A549 (cell line): ENCODE data around the gene GPX7. TPM values are rescaled to one million over a fixed set of nuclear protein-coding genes. Genes with fewer than 3 reads are reported as not detected.

Experiments
- ATAC-seq, 2 experiments: fragments of 200-7000 bp in 1 of 2; fragments of >200 bp in 1 of 2; cut with Nextera tagmentation in 1 of 2; cut with Tn5 transposase in 1 of 2; 3 replicates each; pipeline versions ENCODE4 v1.8.0 to v1.9.1; 2018 to 2020; ENCODE audit warnings: mild to moderate bottlenecking in 1 of 2, moderate library complexity in 1 of 2
- CTCF ChIA-PET: fragments of 300-600 bp; sonication (Branson Sonifier 250); formaldehyde crosslinking; extraction: SDS; loops from one replicate; lab custom pipeline; 2021; ENCODE audit warnings: antibody characterized with exemption, inconsistent platforms; lab: Yijun Ruan, JAX
- POLR2A ChIA-PET: fragments of 350-600 bp; formaldehyde crosslinking; extraction: SDS; loops from one replicate; lab custom pipeline; 2021; ENCODE audit warnings: antibody characterized with exemption, inconsistent platforms; lab: Yijun Ruan, JAX
- DNase-seq, 2 experiments: peaks; one replicate each; pipeline versions ENCODE4 v3.0.0 to v3.0.0-alpha.2; 2011 to 2016; ENCODE audit warnings: low read depth in 1 of 2, low spot score in 1 of 2
- FAIRE-seq: peaks from 2 replicates; lab custom pipeline; 2011; peaks lifted over from hg19 to GRCh38; lab: Jason Lieb, UNC
- H3K27ac ChIP-seq, 2 experiments: fragments of >200 bp; sonication (Bioruptor Twin); formaldehyde crosslinking; 3 replicates each; pipeline ENCODE4 v1.5.1; 2016 to 2017
- H3K4me1 ChIP-seq: fragments of >200 bp; sonication (Bioruptor Twin); formaldehyde crosslinking; 3 replicates; pipeline ENCODE4 v1.6.1; 2016
- H3K4me2 ChIP-seq: fragments of >200 bp; sonication (Bioruptor Twin); formaldehyde crosslinking; 3 replicates; pipeline ENCODE4 v1.6.1; 2016
- H3K4me3 ChIP-seq: fragments of >200 bp; sonication (Bioruptor Twin); formaldehyde crosslinking; 3 replicates; pipeline ENCODE4 v1.5.1; 2016
- H3K9me3 ChIP-seq: fragments of >200 bp; sonication (Bioruptor Twin); formaldehyde crosslinking; 3 replicates; pipeline ENCODE4 v1.6.1; 2016
- BHLHE40 ChIP-seq: IDR thresholded peaks from 2 replicates; pipeline ENCODE4 v1.6.1; 2012; ENCODE audit warnings: low read depth, low read length, inconsistent platforms
- CHD2 ChIP-seq: fragments of 150-350 bp; IDR thresholded peaks from 2 replicates; pipeline ENCODE4 v1.6.1; 2014; ENCODE audit warnings: low read length; ENCODE audit not compliant: partially characterized antibody
- ESRRA ChIP-seq: fragments of 150-350 bp; IDR thresholded peaks from 2 replicates; pipeline ENCODE4 v1.6.1; 2014; ENCODE audit warnings: mild to moderate bottlenecking, low read length, borderline replicate concordance
- FOSB ChIP-seq: fragments of 250-450 bp; sonication (Bioruptor Pico); IDR thresholded peaks from 2 replicates; pipeline ENCODE4 v1.5.0; 2020; ENCODE audit warnings: mild to moderate bottlenecking, moderate library complexity
- GATA3 ChIP-seq: IDR thresholded peaks from 2 replicates; pipeline ENCODE4 v1.6.1; 2012; ENCODE audit warnings: borderline replicate concordance
- HEYL ChIP-seq: fragments of 250-450 bp; sonication (Bioruptor Pico); IDR thresholded peaks from 2 replicates; pipeline ENCODE4 v1.8.0; 2021; ENCODE audit warnings: mild to moderate bottlenecking, moderate library complexity
- HOXB13 ChIP-seq: fragments of 250-450 bp; sonication (Bioruptor Pico); IDR thresholded peaks from 2 replicates; pipeline ENCODE4 v1.5.0; 2020; ENCODE audit warnings: low read depth, mild to moderate bottlenecking, moderate library complexity
- KDM1A ChIP-seq: fragments of 200-600 bp; sonication (generic); IDR thresholded peaks from 2 replicates; pipeline ENCODE4 v1.6.1; 2016; ENCODE audit warnings: low read depth, mild to moderate bottlenecking
- MAFK ChIP-seq: fragments of 450-650 bp; IDR thresholded peaks from 2 replicates; pipeline ENCODE4 v1.6.1; 2014; ENCODE audit not compliant: partially characterized antibody
- MAZ ChIP-seq: fragments of 150-350 bp; IDR thresholded peaks from 2 replicates; pipeline ENCODE4 v1.6.1; 2014; ENCODE audit warnings: antibody characterized with exemption, low read depth, low read length, borderline replicate concordance
- POLR2A ChIP-seq: IDR thresholded peaks from 2 replicates; pipeline ENCODE4 v1.6.1; 2012; ENCODE audit warnings: mild to moderate bottlenecking, low read length
- POLR2AphosphoS2 ChIP-seq: conservative IDR thresholded peaks from 2 replicates; pipeline ENCODE4 v1.6.1; 2012; ENCODE audit warnings: low read length, improper control_type of control experiment, inconsistent platforms
- RAD21 ChIP-seq, 2 experiments: fragments of >200 bp in 1 of 2; sonication (Bioruptor Twin) in 1 of 2; formaldehyde crosslinking in 1 of 2; IDR thresholded peaks in 1 of 2; conservative IDR thresholded peaks in 1 of 2; 2 replicates in 1 of 2; 3 replicates in 1 of 2; pipeline ENCODE4 v1.6.1; 2012 to 2018; ENCODE audit warnings: inconsistent platforms in 1 of 2
- RARB ChIP-seq: fragments of 250-450 bp; sonication (Bioruptor Pico); IDR thresholded peaks from 2 replicates; pipeline ENCODE4 v1.8.0; 2021; ENCODE audit warnings: mild to moderate bottlenecking, moderate library complexity
- SMC3 ChIP-seq: fragments of >200 bp; sonication (Bioruptor Twin); formaldehyde crosslinking; IDR thresholded peaks from 3 replicates; pipeline ENCODE4 v1.6.1; 2018; ENCODE audit warnings: inconsistent platforms
- TP53 ChIP-seq: fragments of 250-450 bp; sonication (Bioruptor Pico); IDR thresholded peaks from 2 replicates; pipeline ENCODE4 v1.5.0; 2021; ENCODE audit warnings: mild to moderate bottlenecking, moderate library complexity
- WGBS: methylation state at CpG from one replicate; pipeline ENCODE4 v1.1.6; 2017; ENCODE audit errors: missing lambda C conversion rate; 5-methylcytosine and 5-hydroxymethylcytosine counted together
- polyA plus RNA-seq, 4 experiments: library from polyadenylated mRNA; depleted of rRNA in 3 of 4; stranded (reverse); fragments of >200 nt; fragmentation: RNase III in 1 of 4; extraction: RNeasy Plus Mini Kit Qiagen cat#74134 plus additional on column Dnase treatment in 1 of 4; gene quantifications; 2 replicates in 3 of 4; 3 replicates in 1 of 4; pipeline ENCODE4 v1.2.3, GENCODE V29; 2011 to 2017
- TF ChIP-seq, protein P1 (sequence below): fragments of >200 bp; sonication (Bioruptor Twin); formaldehyde crosslinking; IDR thresholded peaks from 3 replicates; pipeline ENCODE4 v1.6.1; 2016
- TF ChIP-seq, protein P2 (sequence below): fragments of >200 bp; sonication (Bioruptor Twin); formaldehyde crosslinking; IDR thresholded peaks from 2 replicates; pipeline ENCODE4 v1.6.1; 2016
- TF ChIP-seq, protein P3 (sequence below): fragments of 200-600 bp; sonication (generic); IDR thresholded peaks from 2 replicates; pipeline ENCODE4 v1.6.1; 2016; ENCODE audit warnings: antibody characterized with exemption, mild to moderate bottlenecking, moderate library complexity

The GPX7 gene
- polyA plus RNA-seq, 2 of the 4 experiments (the other 2 are of a cell fraction): not detected

DNA sequence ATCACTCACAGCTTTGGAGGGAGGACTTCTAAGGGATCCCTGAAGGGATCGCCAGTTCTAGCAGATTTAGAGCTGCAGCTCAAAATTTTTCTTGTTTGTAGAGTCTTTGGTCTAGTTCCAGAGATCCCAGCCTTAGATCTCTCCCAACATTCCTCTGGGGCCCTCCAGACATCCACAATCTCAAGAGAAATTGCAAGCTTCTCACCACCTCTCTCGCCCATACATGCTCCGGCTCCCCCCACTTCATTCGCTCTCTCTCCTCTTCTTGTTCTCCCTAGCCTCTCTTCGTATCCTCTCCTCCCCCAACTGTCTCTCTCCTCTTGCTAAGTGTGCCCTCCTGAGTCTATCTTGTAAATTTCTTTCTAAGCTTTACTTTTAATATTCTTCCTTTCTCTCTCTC, 34.2 kb upstream of the GPX7 start:
- Histone ChIP-seq H3K9me3 (no peaks in the 10 kb centered on the region), H3K4me3 (no peak overlapping the region), H3K27ac (no peak overlapping the region), H3K4me1 (no peaks in the 10 kb centered on the region), H3K4me2 (0 out of 3 replicates have a peak overlapping the region, but pooled peaks have one; percentile 2)
- CTCF ChIA-PET: interaction anchor here (0.6 to 1.7 kb wide), 4 partner anchors 11 to 555 kb away, joined by 3 to 6 read pairs (median 3); no protein-coding TSS in a partner anchor
- DNase-seq (no peak), ATAC-seq (peak; percentile 30 to 59; a peak in 2 of 6 replicates), FAIRE-seq (no peak)
- 74% methylated on average over 5 of the region's 5 CpGs for WGBS
- POLR2A ChIA-PET: interaction anchor here (0.9 kb wide), 1 partner anchor 15 kb away, joined by 4 read pairs; the partner anchor contains the start of gene TUT4
- 0 out of 5 replicates have a peak, but pooled peaks of 1 of the 2 experiments have one; percentile 6 for TF ChIP-seq RAD21 (conservative IDR thresholded peaks at IDR 0.05 in 1 of 2, IDR thresholded peaks at IDR 0.05 in 1 of 2)
- TF ChIP-seq POLR2AphosphoS2: no peak

DNA sequence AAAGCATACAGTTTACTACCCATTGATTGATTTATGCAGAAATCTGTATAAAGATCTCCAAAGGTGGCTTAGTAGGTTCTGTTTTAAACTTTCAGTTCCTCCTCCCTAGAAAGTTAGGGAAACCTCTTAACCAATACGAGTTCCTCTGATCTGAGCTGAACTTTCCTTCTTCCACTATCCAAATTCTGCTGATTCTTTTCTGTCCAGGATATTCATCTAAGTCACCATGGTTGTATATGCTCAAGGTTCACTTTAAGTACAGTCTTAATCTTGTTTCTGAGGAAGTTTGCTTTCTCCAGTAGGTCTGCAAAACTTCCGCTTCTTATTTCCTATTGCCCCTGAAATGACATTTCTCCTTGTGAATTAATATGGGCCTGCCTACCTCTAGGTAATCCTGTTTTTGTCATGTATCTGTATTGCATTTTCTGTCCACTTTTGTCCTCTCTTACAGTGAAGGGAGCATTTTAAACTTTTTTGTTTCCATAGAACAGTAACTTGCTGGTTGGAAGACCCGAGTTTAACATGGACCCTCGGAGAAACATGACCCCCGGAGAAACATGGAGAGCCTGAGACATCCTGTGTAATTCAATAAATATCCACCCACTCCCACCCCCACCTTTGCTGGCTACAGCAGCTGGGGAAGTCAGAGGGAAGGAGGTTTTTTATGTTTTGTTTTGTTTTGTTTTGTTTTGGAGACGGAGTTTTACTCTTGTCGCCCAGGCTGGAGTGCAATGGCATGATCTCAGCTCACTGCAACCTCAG, 32.5 kb upstream of the GPX7 start:
- H3K27ac ChIP-seq: no peak overlapping the region
- H3K9me3 ChIP-seq: no peaks in the 10 kb centered on the region
- H3K4me1 ChIP-seq: peaks cover 8% of the 10 kb centered on the region
- ATAC-seq (no peak), FAIRE-seq (no peak), DNase-seq (no peak)
- no peak overlapping the region for H3K4me3 ChIP-seq
- CTCF ChIA-PET: interaction anchor here (1.4 to 1.5 kb wide), 2 partner anchors 116 to 164 kb away, joined by 3 to 5 read pairs; no protein-coding TSS in a partner anchor
- POLR2A ChIA-PET: no interaction called here
- TF ChIP-seq BHLHE40 (no peak), FOSB (no peak), POLR2AphosphoS2 (no peak), KDM1A (no peak), MAFK (no peak), GATA3 (no peak), TP53 (CRISPR knock-in tag) (no peak), POLR2A (no peak), HEYL (CRISPR knock-in tag) (no peak), HOXB13 (CRISPR knock-in tag) (no peak), MAZ (no peak), ESRRA (no peak), CHD2 (no peak), RARB (CRISPR knock-in tag) (no peak), SMC3 (no peak)
- TF ChIP-seq, protein P1, sequence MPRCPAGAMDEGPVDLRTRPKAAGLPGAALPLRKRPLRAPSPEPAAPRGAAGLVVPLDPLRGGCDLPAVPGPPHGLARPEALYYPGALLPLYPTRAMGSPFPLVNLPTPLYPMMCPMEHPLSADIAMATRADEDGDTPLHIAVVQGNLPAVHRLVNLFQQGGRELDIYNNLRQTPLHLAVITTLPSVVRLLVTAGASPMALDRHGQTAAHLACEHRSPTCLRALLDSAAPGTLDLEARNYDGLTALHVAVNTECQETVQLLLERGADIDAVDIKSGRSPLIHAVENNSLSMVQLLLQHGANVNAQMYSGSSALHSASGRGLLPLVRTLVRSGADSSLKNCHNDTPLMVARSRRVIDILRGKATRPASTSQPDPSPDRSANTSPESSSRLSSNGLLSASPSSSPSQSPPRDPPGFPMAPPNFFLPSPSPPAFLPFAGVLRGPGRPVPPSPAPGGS: no peak
- TF ChIP-seq, protein P2, sequence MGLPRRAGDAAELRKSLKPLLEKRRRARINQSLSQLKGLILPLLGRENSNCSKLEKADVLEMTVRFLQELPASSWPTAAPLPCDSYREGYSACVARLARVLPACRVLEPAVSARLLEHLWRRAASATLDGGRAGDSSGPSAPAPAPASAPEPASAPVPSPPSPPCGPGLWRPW: no peak
- TF ChIP-seq, protein P3, sequence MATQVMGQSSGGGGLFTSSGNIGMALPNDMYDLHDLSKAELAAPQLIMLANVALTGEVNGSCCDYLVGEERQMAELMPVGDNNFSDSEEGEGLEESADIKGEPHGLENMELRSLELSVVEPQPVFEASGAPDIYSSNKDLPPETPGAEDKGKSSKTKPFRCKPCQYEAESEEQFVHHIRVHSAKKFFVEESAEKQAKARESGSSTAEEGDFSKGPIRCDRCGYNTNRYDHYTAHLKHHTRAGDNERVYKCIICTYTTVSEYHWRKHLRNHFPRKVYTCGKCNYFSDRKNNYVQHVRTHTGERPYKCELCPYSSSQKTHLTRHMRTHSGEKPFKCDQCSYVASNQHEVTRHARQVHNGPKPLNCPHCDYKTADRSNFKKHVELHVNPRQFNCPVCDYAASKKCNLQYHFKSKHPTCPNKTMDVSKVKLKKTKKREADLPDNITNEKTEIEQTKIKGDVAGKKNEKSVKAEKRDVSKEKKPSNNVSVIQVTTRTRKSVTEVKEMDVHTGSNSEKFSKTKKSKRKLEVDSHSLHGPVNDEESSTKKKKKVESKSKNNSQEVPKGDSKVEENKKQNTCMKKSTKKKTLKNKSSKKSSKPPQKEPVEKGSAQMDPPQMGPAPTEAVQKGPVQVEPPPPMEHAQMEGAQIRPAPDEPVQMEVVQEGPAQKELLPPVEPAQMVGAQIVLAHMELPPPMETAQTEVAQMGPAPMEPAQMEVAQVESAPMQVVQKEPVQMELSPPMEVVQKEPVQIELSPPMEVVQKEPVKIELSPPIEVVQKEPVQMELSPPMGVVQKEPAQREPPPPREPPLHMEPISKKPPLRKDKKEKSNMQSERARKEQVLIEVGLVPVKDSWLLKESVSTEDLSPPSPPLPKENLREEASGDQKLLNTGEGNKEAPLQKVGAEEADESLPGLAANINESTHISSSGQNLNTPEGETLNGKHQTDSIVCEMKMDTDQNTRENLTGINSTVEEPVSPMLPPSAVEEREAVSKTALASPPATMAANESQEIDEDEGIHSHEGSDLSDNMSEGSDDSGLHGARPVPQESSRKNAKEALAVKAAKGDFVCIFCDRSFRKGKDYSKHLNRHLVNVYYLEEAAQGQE: no peak
- no peak overlapping the region for H3K4me2 ChIP-seq
- 67% methylated on average over 7 of the region's 7 CpGs for WGBS
